Breast epithelium (tissue), 3 donors: ENCODE data around the gene TCF23.

ENCODE experiments used
- CTCF ChIP-seq, 3 donors: fragments of 450-650 bp; IDR thresholded peaks; one replicate each; pipeline ENCODE4 v1.5.1; 2016 to 2017; ENCODE audit warnings: antibody characterized with exemption in 3 of 3, mild to moderate bottlenecking in 3 of 3, moderate library complexity in 3 of 3
- POLR2A ChIP-seq: fragments of 450-650 bp; IDR thresholded peaks from one replicate; pipeline ENCODE4 v1.6.1; 2016; ENCODE audit warnings: antibody characterized with exemption, mild to moderate bottlenecking, moderate library complexity
- POLR2AphosphoS5 ChIP-seq, 3 donors: sonication (generic); formaldehyde crosslinking; IDR thresholded peaks; one replicate each; pipeline ENCODE4 v1.6.1; 2017; ENCODE audit warnings: antibody characterized with exemption in 3 of 3

- TF ChIP-seq CTCF (IDR thresholded peaks at IDR 0.05): no peak
- TF ChIP-seq POLR2A: no peak
- no peak for TF ChIP-seq POLR2AphosphoS5 (IDR thresholded peaks at IDR 0.05)
Observed at GRCh38 chr2:27099334-27099955, 49.4 kb upstream of the TCF23 start.
